Measurements from ENCODE around the gene SORBS1.
"Not testable (repeated sequence)": the region's sequence is repeated elsewhere in the genome, so short reads cannot be mapped to it uniquely, and the experiment has no call there.

Gene SORBS1

DNA sequence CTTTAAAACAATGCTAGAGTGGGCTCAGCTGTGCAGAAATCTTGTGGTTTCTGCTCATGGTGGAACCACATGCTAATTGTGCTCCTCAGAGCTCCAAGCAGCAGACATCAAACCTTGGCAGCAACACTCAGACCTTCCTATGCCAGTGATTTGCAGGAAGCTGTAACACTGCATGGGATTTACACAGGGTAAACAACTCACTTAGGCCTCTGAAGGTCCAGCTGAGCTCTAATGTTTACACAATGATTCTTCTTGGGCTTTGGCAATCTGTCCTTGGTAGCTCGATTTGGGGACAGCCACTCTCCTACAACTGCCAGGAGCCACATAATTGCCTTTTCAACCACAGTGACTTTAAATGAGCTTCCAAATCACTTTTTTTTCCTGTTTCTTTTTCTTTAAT is 172.6 kb downstream of the SORBS1 start:
- no peak for DNase-seq (ENCODE audit: low read depth)

DNA sequence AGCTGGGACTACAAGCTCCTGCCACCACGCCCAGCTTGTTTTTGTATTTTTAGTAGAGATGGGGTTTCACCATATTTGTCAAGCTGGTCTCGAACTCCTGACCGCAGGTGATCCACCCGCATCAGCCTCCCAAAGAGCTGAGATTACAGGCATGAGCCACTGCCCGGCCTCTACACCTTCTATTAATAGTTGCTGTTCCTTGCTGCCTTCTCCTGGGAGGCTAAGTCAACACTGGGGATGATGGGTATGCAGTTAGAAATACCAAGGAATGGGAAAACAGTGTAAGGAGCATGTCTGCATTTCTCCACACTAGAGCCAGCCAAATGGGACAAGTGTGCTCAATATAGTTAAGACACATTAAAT is 173.1 kb downstream of the SORBS1 start:
- no peak for DNase-seq (ENCODE audit: low read depth)

DNA sequence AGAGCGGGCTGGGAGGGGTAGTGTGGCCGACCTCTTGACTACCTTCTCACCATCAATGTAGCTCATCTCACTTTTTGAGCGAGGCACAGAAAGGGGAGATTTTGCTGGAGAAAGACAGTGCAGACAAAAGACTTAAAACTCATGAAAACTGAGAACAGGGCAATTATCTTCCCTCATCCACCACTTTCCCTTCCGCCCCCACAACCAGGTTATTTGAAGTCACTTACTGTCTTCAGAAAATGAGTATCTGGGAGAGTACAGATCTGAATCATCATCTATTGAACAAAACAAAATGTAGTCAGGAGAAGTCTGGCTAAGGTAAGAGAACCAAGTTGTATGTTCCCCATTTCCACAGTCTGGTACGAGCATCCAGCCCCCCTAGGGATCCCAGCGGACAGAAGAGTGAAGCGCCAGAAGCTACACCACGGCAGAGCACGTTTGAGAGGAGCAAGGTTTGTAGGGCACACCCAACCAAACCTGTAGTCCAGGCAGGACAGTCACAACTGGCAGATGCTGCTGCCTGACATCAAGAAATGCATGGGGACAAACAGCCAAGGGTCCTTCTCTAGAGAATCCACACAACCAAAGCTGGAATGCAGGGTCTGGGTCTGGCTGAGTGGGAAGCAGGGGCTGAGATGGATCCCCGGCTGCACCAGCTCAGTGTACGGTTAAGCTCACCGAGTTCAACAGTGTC is 177.0 kb downstream of the SORBS1 start:
- no peak for DNase-seq (ENCODE audit: low read depth)

DNA sequence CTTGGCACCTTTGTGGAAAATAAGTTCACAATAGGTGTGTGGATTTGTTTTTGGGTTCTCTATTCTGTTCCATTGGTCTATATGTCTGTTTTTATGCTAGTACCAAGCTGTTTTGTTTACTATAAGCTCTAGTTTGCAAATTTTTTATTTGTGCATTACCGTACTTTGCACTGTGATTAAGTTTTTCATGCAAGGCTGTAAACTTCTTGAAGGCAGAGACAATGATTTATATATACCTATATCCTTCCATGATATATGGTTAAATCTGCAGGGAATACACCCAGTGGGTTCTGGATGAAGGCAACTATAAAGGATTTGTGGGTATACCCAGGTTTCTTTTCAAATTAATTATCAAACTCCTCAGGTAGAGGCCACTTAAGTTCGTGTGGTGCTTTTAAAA is 178.6 kb downstream of the SORBS1 start:
- DNase-seq (ENCODE audit: low read depth): no peak

DNA sequence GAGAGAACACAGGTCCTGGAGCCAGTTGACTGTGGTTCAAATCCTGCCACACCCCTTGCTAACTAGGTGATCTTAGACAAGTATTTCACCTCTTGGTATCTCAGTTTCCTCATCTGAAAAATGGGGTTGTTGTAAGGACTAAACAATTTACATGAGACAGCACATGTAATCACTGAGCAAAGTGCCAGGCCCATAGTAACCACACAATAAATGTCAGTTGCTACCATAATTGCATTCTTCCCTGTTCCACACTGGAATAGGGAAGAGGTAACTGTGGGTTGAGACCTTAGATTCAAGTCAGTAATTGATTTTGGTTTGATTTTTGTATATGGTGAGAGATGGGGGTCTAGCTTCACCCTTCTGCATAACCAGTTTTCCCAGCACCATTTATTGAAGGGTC is 179.0 kb downstream of the SORBS1 start:
- DNase-seq (ENCODE audit: low read depth): no peak

GRCh38 chr10:95377950-95378349 is 183.2 kb downstream of the SORBS1 start:
- DNase-seq (ENCODE audit: low read depth): no peak

DNA sequence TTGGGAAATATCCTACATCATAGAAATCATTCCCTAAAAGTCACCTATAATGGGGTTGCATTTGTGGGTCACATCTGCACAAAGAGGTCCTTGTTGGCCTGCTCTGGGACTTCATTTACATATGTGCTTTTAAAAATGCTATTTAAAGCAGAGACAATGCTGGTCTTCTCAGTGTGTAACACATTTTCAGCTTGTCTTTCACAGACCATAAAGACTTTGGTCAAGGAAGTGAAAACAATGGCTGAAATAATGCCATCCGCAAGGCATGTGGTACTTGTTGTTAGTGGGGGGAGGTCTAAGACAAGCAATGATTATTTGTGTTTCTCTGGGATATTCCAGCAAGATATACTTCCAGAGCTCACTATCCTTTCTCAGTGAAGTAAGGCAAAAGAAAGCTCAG is 185.8 kb downstream of the SORBS1 start:
- DNase-seq (ENCODE audit: low read depth): no peak

DNA sequence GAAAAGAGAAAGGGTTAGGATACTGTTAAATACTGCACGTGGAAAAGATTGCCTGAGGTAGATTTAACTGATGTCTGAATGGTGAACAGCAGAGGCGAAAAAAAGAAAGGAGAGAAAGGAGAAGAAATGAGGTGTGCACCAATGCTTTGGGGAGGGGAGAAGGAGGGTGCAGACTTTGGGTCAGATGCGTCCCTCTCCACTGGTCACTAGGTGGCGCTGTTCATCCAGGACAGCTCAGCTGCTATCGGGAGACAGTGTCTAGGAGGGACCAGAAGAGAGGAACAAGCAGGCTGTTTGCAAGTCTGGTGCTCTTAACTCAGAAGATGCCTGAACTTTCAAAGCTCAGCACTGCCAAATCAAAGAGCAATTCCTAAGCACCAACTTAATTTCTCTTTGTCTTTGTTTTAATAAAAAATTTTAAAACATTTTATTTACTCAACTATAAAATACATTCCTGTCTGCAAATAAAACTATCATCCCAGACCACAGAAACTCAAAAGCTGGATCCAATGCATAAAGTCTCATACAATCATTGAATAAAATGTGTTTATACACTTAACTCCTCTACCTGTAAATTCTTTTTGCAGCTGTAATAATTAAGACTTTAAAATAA is 186.5 kb downstream of the SORBS1 start:
- DNase-seq (ENCODE audit: low read depth): no peak

DNA sequence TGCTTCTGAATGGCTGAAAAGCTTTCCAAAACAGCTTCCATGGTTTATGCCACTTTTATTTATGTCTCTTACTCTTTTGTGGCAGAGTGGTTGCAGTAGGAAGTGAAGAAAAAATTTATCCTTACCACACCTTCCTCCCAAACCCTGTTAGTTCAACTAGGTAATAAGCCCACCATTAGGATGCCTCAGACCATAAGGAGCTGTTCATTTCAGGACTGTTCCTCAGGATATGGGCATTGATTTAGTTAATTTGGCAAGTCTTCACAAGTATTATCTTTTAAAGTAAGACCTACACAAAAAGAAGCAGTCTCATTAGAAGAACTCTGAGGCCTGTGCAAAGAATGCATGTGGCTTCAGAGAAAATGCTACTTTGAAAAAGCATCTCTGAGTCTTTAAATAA is 187.5 kb downstream of the SORBS1 start:
- no peak for DNase-seq (ENCODE audit: low read depth)

- DNase-seq (ENCODE audit: low read depth): no peak
Measured at GRCh38 chr10:95364342-95364741, 196.8 kb downstream of the SORBS1 start.

DNA sequence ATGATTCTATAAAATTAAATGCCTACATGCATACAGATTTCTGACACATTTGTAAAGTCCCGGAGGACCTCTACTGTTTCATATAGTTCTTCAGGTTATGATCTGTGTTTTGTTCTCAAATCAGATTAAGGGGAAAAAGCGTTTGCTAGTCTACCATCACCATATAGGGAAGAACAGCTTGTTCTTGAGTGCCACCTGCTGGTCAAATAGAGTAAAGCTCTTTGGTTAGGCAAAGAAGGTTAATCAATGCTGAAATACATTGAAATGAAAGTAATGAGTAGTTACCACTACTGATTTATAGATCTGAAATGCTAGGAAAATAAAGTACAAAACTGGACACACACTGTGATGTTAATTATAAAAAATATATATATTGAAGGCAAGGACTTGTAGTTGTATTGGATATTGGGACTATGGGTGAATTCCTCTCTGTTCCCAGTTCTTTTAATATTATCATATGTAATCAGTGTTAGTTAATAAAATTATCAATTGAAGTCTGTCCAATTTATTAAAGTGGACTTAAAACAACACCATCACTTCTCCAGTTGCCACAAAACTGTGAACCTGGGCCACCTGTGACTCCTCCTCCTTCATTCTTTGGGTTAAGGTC is 197.8 kb downstream of the SORBS1 start:
- DNase-seq (ENCODE audit: low read depth): no peak

- no peak for DNase-seq (ENCODE audit: low read depth)
Measured at GRCh38 chr10:95360122-95360714, 201.0 kb downstream of the SORBS1 start.

- no peak for DNase-seq (ENCODE audit: low read depth)
Measured at GRCh38 chr10:95359466-95359865, 201.7 kb downstream of the SORBS1 start.

- no peak for DNase-seq (ENCODE audit: low read depth)
Measured at GRCh38 chr10:95356190-95356955, 204.8 kb downstream of the SORBS1 start.

- DNase-seq (ENCODE audit: low read depth): no peak
Measured at GRCh38 chr10:95355301-95355700, 205.9 kb downstream of the SORBS1 start.

- DNase-seq (ENCODE audit: low read depth): no peak
Measured at GRCh38 chr10:95354110-95354509, 207.1 kb downstream of the SORBS1 start.

GRCh38 chr10:95353123-95353522 is 208.0 kb downstream of the SORBS1 start:
- no peak for DNase-seq (ENCODE audit: low read depth)

DNA sequence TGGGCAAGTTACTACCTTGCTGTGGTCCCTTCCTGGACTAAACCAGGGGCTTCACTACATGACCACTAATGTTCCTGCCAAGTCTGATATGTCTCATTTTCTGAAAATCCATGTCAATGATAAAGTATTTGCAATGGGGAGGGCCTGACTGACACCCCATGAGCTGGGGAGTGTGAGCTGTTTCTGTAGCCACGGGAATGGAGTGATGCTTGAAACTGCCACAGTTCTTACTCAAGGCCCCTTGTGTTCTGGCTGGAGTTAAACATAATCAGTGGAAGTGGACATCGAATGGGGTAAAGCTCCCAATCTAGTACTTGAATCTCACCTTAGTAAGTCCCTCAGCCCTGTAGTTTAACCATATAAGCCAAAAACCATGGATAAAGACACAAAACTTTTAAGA is 208.5 kb downstream of the SORBS1 start:
- DNase-seq (ENCODE audit: low read depth): no peak

DNA sequence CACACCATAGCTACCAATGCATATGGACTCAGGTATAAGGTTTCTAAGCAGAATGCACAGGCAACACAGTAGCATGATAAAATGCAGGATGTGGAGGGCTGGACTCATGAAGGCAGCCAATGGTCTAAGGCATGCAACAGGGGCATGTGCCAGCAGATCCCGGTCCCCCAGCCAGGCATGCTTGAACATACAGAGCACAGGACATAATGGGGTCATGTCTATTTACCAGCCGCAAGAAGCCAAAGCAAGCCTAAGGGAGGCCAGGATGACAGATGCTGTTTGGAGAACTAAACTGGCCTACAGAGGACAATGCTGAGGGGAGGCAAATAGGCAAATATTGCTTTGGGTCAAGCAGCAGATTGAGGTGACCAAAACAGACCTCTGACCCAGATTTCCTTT is 210.3 kb downstream of the SORBS1 start:
- no peak for DNase-seq (ENCODE audit: low read depth)

GRCh38 chr10:95350219-95350829 is 210.8 kb downstream of the SORBS1 start:
- DNase-seq (ENCODE audit: low read depth): no peak

GRCh38 chr10:95347402-95347766 is 213.8 kb downstream of the SORBS1 start:
- not testable (repeated sequence) for DNase-seq (ENCODE audit: low read depth)

DNA sequence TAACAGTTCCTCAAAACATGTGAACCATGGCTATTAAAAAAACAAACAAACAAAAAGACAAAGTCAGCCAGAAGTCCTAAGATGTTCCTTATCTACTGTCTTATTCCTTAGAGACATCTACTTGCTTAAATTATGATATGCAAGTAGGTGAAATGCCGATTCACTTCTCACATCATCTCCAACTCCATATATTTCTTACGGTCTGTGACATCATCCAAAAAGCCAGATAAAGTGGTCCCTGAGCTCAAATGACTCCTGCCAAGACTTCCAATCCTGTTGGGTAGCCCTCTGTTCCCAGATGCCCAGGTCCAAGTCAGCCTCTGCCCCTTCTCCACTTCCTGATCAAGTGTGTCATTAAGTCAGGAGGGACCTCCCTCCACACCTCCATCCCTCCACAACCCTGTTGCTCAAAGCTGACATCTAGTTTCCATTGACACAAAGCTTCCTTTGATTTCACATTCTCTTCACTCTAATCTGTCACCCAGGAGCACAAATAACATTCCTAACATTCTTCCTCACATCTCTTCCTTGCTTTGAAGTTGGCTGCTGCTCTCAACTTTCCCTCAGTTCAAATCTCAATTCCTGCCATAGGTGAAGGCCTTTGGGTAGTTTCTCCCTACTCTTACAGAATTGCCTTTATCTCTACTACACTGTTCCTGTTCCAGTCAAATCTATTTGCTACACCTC is 214.3 kb downstream of the SORBS1 start:
- DNase-seq (ENCODE audit: low read depth): no peak
